Neuron (in vitro differentiated cells): ENCODE results near the gene MMP28.

Experiments used
- H2AFZ ChIP-seq: one replicate; pipeline ENCODE4 v1.6.1; 2013; ENCODE audit warnings: low read depth, mild to moderate bottlenecking, inconsistent platforms, low read length, moderate library complexity
- H3K27me3 ChIP-seq: one replicate; pipeline ENCODE4 v1.6.1; 2013; ENCODE audit warnings: low read length; ENCODE audit not compliant: insufficient read depth
- H3K36me3 ChIP-seq: one replicate; pipeline ENCODE4 v1.6.1; 2013; ENCODE audit warnings: low read length; ENCODE audit not compliant: insufficient read depth
- H3K4me1 ChIP-seq: one replicate; pipeline ENCODE4 v1.6.1; 2013; ENCODE audit warnings: low read length; ENCODE audit not compliant: insufficient read depth
- H3K4me3 ChIP-seq: 2 replicates; pipeline ENCODE4 v1.5.1; 2013; ENCODE audit warnings: mild to moderate bottlenecking, low read length, moderate library complexity
- H3K9me3 ChIP-seq: one replicate; pipeline ENCODE4 v1.6.1; 2013; ENCODE audit warnings: low read length

Gene MMP28

DNA sequence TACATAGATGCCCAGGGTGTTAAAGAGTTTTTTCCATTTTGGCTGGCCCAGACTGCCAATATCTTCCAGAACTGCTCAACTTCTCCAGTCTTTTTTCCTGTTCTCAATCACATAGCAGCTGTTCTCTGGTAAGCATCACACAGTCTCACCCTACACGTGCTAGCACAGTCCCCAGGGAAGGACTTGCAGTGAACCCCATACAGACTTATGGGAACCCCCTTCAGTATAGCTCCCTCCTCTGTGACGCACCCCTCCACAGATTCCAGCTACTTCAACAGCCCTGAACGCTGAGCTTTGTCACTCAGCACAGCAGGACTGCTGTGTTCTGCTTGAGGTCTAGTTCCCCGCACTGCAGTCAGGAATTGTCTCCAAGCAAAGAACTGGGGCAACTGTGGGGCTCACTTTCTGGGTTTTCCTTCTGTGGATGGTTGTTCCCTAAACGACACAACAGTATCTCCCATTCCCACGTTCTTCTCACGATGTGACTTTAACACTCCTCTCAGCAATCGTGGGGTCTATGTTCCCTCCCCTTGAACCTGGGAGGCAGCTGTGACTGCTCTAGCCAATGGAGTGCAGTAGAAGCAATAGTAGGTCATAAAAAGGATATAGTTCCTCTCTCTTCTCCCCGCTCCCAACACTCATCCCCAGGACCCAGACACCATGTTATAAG lies 3.6 kb downstream of the MMP28 start:
- Histone ChIP-seq H3K36me3 (no peaks in the 10 kb centered on the region), H3K4me1 (peaks cover 7% of the 10 kb centered on the region), H3K27me3 (peaks cover 71% of the 10 kb centered on the region), H3K4me3 (no peak overlapping the region), H2AFZ (no peak overlapping the region), H3K9me3 (no peaks in the 10 kb centered on the region)

GRCh38 chr17:35790841-35791240 lies 4.6 kb downstream of the MMP28 start:
- Histone ChIP-seq H3K27me3 (peaks cover 61% of the 10 kb centered on the region), H3K4me3 (no peak overlapping the region), H3K36me3 (no peaks in the 10 kb centered on the region), H3K4me1 (peaks cover 7% of the 10 kb centered on the region), H2AFZ (no peak overlapping the region), H3K9me3 (no peaks in the 10 kb centered on the region)

DNA sequence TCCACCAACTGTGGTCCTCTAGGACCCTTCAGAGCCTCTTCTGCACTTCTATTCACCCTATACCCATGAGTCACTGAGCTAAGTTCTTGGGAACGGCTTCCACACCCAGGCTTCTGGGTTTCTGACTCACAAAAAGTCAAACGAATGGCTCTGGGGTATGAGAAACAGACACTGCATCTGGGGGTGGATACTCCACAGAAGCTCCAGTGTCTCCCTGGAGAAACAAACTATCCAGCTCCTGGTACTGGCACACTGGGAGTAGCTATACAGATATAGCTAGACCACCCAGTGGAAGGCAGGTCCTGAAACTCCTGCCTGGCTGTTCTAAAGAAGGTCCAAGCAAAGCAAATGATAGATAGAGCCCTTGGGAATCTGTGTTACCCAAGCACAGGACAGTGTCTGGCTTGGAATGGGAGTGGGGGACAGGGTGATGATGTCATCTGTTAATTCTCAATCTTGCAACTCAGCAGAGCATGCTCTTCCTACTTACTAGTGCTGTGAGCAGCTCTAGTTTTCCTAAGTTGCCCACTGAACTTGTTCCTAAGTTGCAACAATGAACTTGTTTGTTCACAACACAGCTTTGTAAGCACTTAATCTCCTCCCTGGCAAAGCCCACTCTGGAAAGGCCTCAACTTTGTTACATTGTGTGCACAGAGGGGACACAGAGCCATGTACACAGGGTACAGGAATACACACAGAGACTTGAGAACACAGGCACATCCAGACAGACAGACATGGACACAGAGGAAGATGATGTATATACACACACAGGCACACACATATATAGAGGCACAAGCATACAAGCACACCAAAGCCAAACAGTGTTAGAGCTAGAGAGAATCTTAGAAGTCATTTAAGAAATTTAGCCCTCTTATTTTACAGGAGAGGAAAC lies 6.7 kb downstream of the MMP28 start:
- no peaks in the 10 kb centered on the region for H3K9me3 ChIP-seq
- peaks cover 48% of the 10 kb centered on the region for H3K27me3 ChIP-seq
- H2AFZ ChIP-seq = no peak overlapping the region
- H3K4me3 ChIP-seq = no peak overlapping the region
- no peaks in the 10 kb centered on the region for H3K4me1 ChIP-seq
- H3K36me3 ChIP-seq = no peaks in the 10 kb centered on the region

DNA sequence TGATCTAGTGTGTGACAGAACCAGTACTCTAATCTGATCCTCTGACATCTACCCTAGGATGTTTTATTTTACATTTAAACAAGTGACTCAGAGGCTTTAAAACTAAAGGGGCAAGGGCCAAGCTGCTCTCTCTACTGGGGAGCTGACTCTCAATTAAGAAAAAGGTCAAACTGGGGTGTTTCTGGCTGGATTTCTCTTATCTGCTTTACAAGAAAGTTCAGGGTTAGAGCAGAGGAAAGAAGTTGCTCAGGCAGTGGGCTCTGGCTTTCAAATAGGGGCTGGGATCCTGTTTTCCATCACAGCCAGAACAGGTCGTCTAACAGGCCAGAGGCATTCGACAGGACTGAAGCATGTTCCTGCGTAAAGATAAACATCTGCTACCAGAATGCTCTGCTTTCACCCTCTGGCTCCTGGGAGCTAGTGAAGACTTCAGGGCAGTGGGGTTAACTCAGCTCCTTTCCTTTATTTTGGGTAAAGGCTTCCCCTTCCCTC lies 8.5 kb downstream of the MMP28 start:
- Histone ChIP-seq H3K27me3 (peaks cover 35% of the 10 kb centered on the region), H2AFZ (no peak overlapping the region), H3K9me3 (no peaks in the 10 kb centered on the region), H3K36me3 (no peaks in the 10 kb centered on the region), H3K4me3 (no peak overlapping the region), H3K4me1 (no peaks in the 10 kb centered on the region)

DNA sequence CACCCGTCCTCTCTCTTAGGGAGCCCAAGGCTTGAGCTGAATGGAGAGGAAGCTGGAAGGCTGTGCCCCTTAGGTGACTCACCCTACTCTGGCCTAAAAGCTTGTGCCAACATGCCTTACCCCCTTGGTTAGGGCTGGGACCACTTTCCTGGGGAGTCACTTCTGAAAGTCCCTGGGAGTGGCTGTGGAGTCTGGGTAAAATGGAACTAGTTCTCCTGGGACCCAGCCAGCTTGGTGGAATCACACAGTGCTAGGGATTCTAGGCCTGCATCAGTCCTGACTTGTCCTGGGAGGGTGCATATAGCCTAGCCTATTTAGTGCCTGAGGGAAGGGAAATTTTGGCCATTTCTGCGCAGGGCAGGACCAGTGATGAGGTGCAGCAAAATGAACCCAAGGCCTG lies 10.5 kb downstream of the MMP28 start:
- Histone ChIP-seq H3K27me3 (peaks cover 36% of the 10 kb centered on the region), H2AFZ (no peak overlapping the region), H3K4me1 (no peaks in the 10 kb centered on the region), H3K9me3 (no peaks in the 10 kb centered on the region), H3K36me3 (no peaks in the 10 kb centered on the region), H3K4me3 (no peak overlapping the region)

DNA sequence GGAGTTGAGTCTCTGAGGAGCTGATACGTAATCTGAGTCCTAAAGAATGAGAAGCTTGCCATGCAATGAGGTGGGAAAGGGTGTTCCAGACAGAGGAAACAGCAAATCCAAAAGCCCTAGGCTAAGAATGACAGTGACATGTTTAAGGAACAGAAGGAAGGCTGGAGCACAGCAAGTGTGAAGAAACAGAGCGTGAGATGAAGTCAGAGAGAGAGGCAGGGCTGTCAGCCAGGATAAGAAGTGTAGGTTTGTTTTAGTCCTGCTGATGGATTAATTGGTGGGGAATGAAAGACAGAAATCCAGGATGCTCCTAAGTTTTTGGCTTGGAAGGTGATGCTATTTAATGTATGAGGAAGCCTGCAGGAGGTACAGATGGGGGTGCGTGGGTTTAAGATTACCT lies 14.5 kb downstream of the MMP28 start:
- H3K9me3 ChIP-seq = no peaks in the 10 kb centered on the region
- H3K4me1 ChIP-seq = no peaks in the 10 kb centered on the region
- no peaks in the 10 kb centered on the region for H3K36me3 ChIP-seq
- H3K4me3 ChIP-seq = no peak overlapping the region
- peaks cover 35% of the 10 kb centered on the region for H3K27me3 ChIP-seq
- no peak overlapping the region for H2AFZ ChIP-seq

GRCh38 chr17:35778641-35779196 lies 16.7 kb downstream of the MMP28 start:
- Histone ChIP-seq H3K4me1 (peaks cover 6% of the 10 kb centered on the region), H3K4me3 (no peak overlapping the region), H2AFZ (no peak overlapping the region), H3K9me3 (no peaks in the 10 kb centered on the region), H3K36me3 (no peaks in the 10 kb centered on the region), H3K27me3 (peaks cover 29% of the 10 kb centered on the region)

DNA sequence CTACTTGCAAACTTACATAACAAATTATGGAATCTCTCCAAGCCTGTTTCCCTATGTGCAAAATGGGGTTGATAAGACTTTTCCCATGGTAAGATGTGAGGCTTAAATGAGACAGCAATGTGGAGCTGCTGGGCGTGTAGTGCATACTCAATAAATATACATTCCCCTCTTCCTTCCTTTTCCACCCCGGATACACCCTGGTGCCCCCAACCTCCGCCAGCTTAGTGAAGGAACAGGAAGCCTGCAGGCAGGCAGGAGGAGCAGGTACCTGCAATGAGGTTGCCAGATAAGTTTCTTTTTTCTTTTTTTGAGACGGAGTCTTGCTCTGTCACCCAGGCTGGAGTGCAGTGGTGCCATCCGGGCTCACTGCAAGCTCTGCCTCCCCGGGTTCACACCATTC lies 19.9 kb downstream of the MMP28 start:
- peaks cover 13% of the 10 kb centered on the region for H3K27me3 ChIP-seq
- H3K36me3 ChIP-seq = no peaks in the 10 kb centered on the region
- H3K4me1 ChIP-seq = peaks cover 7% of the 10 kb centered on the region
- H3K4me3 ChIP-seq = no peak overlapping the region
- no peaks in the 10 kb centered on the region for H3K9me3 ChIP-seq
- no peak overlapping the region for H2AFZ ChIP-seq

DNA sequence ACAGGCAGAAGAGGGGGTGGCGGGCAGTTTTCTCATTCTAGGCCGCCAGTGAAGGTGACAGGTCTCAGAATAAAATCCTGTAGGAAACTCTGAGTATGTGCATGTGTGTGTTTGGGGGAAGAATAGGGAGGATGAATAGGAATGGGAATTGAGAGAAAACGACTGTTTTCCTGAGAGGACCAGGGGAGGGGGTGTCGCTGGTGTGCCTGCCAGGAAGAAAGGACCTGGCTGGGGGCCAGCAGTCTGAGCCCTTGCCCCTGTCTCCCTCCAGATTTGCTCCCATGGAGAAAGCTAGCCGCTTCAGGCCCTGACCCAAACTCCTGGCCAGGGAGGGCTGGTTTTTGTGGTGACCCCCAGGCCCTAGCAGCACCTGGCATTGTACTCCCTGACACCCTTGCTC lies 20.4 kb downstream of the MMP28 start:
- no peak overlapping the region for H2AFZ ChIP-seq

GRCh38 chr17:35774499-35774898 lies 20.9 kb downstream of the MMP28 start:
- Histone ChIP-seq H3K4me3 (no peak overlapping the region), H3K9me3 (no peaks in the 10 kb centered on the region), H2AFZ (no peak overlapping the region), H3K36me3 (no peaks in the 10 kb centered on the region), H3K27me3 (peaks cover 13% of the 10 kb centered on the region), H3K4me1 (peaks cover 7% of the 10 kb centered on the region)

More for the DNA sequence above, 20.4 kb downstream of the MMP28 start:
- Histone ChIP-seq H3K27me3 (peaks cover 13% of the 10 kb centered on the region), H3K4me1 (peaks cover 7% of the 10 kb centered on the region), H3K4me3 (no peak overlapping the region), H3K36me3 (no peaks in the 10 kb centered on the region), H3K9me3 (no peaks in the 10 kb centered on the region)

GRCh38 chr17:35773679-35774425 lies 21.6 kb downstream of the MMP28 start:
- H2AFZ ChIP-seq = peak overlapping the region; percentile 40
- no peaks in the 10 kb centered on the region for H3K36me3 ChIP-seq
- peaks cover 7% of the 10 kb centered on the region for H3K4me1 ChIP-seq
- peaks cover 10% of the 10 kb centered on the region for H3K27me3 ChIP-seq
- no peaks in the 10 kb centered on the region for H3K9me3 ChIP-seq
- no peak overlapping the region for H3K4me3 ChIP-seq

- Histone ChIP-seq H3K9me3 (no peaks in the 10 kb centered on the region), H3K27me3 (peaks cover 9% of the 10 kb centered on the region), H2AFZ (no peak overlapping the region), H3K4me3 (no peak overlapping the region), H3K4me1 (peaks cover 7% of the 10 kb centered on the region), H3K36me3 (no peaks in the 10 kb centered on the region)
These were observed 22.3 kb downstream of the MMP28 start for GRCh38 chr17:35773129-35773528.
